CD14-positive monocyte (primary cell): ENCODE measurements around the gene OR5B12. TPM values are rescaled to one million over a fixed set of nuclear protein-coding genes. Genes with fewer than 3 reads are reported as not detected.
"Not testable (repeated sequence)": the region's sequence is repeated elsewhere in the genome, so short reads cannot be mapped to it uniquely, and the experiment has no call there.

Experiments
- DNase-seq, 3 donors: peaks; one replicate each; pipeline ENCODE4 v3.0.0-alpha.2; 2011 to 2022
- H2AFZ ChIP-seq: 2 replicates; pipeline ENCODE4 v1.6.0; 2012; ENCODE audit warnings: mild to moderate bottlenecking, low read depth, low read length, inconsistent platforms; ENCODE audit not compliant: insufficient read depth, poor library complexity, severe bottlenecking
- H3K27ac ChIP-seq, 2 donors: 1 replicate in 1 of 2; 2 replicates in 1 of 2; pipeline ENCODE4 v1.5.1; 2012 to 2013; ENCODE audit warnings: low read length in 2 of 2, control low read depth in 1 of 2, inconsistent platforms in 1 of 2, low read depth in 1 of 2, mild to moderate bottlenecking in 1 of 2
- H3K27me3 ChIP-seq, 2 donors: one replicate each; pipeline versions ENCODE4 v1.6.0 to v1.6.1; 2011 to 2013; ENCODE audit warnings: low read length in 2 of 2; ENCODE audit not compliant: control insufficient read depth in 2 of 2, insufficient read depth in 2 of 2
- H3K36me3 ChIP-seq, 2 donors: replicated peaks in 1 of 2; 1 replicate in 1 of 2; 2 replicates in 1 of 2; pipeline versions ENCODE4 v1.5.1 to v1.6.1; 2012 to 2013; ENCODE audit warnings: low read length in 2 of 2, control low read depth in 1 of 2, inconsistent platforms in 1 of 2, mild to moderate bottlenecking in 1 of 2; ENCODE audit not compliant: insufficient read depth in 2 of 2, control insufficient read depth in 1 of 2
- H3K4me1 ChIP-seq, 2 donors: 1 replicate in 1 of 2; 2 replicates in 1 of 2; pipeline versions ENCODE4 v1.5.1 to v1.6.1; 2012 to 2013; ENCODE audit warnings: low read length in 2 of 2, control low read depth in 1 of 2, inconsistent platforms in 1 of 2, mild to moderate bottlenecking in 1 of 2, moderate library complexity in 1 of 2; ENCODE audit not compliant: insufficient read depth in 2 of 2, control insufficient read depth in 1 of 2
- H3K4me2 ChIP-seq: replicated peaks from 2 replicates; pipeline ENCODE3; 2012; ENCODE audit warnings: low read length, moderate library complexity, mild to moderate bottlenecking; ENCODE audit not compliant: poor library complexity, severe bottlenecking; ENCODE audit errors: extremely low read depth
- H3K4me3 ChIP-seq, 3 experiments: fragments of 200-600 bp in 1 of 3; sonication (generic) in 1 of 3; replicated peaks in 1 of 3; 1 replicate in 2 of 3; 2 replicates in 1 of 3; pipeline ENCODE4 v1.5.1; 2011 to 2013; ENCODE audit warnings: low read length in 3 of 3, mild to moderate bottlenecking in 3 of 3, control low read depth in 2 of 3, low read depth in 2 of 3, inconsistent platforms in 1 of 3, moderate library complexity in 1 of 3
- H3K79me2 ChIP-seq: 2 replicates; pipeline ENCODE4 v1.6.0; 2012; ENCODE audit warnings: mild to moderate bottlenecking, control low read depth, inconsistent platforms, low read length, moderate library complexity; ENCODE audit not compliant: insufficient read depth
- H3K9ac ChIP-seq: 2 replicates; pipeline ENCODE4 v1.6.0; 2017; ENCODE audit warnings: low read length, mild to moderate bottlenecking; ENCODE audit not compliant: insufficient read depth, poor library complexity, severe bottlenecking
- H3K9me3 ChIP-seq, 2 donors: replicated peaks in 1 of 2; 1 replicate in 1 of 2; 2 replicates in 1 of 2; pipeline versions ENCODE4 v1.5.1 to v1.6.1; 2012 to 2013; ENCODE audit warnings: low read length in 2 of 2, control low read depth in 1 of 2; ENCODE audit not compliant: control insufficient read depth in 1 of 2, insufficient read depth in 1 of 2
- H4K20me1 ChIP-seq: 2 replicates; pipeline ENCODE4 v1.6.0; 2012; ENCODE audit warnings: mild to moderate bottlenecking, low read length, control low read depth, moderate library complexity; ENCODE audit not compliant: insufficient read depth
- H3K27ac Mint-ChIP-seq, 7 donors: one replicate each; pipeline ENCODE4 v1.8.0; 2020; ENCODE audit warnings: mild to moderate bottlenecking in 7 of 7, mixed read lengths in 7 of 7, moderate library complexity in 6 of 7, inconsistent platforms in 2 of 7
- H3K27me3 Mint-ChIP-seq, 3 donors: one replicate each; pipeline ENCODE4 v1.8.0; 2021 to 2022; ENCODE audit warnings: low read depth in 3 of 3, mild to moderate bottlenecking in 3 of 3, mixed read lengths in 3 of 3, moderate library complexity in 3 of 3, inconsistent platforms in 1 of 3
- H3K36me3 Mint-ChIP-seq, 2 donors: one replicate each; pipeline ENCODE4 v1.8.0; 2020; ENCODE audit warnings: mixed read lengths in 2 of 2, inconsistent platforms in 1 of 2, mild to moderate bottlenecking in 1 of 2
- H3K4me1 Mint-ChIP-seq: one replicate; pipeline ENCODE4 v1.8.0; 2020; ENCODE audit warnings: mild to moderate bottlenecking, mixed read lengths
- H3K4me3 Mint-ChIP-seq, 2 donors: one replicate each; pipeline ENCODE4 v1.8.0; 2020; ENCODE audit warnings: mild to moderate bottlenecking in 2 of 2, mixed read lengths in 2 of 2, moderate library complexity in 1 of 2
- H3K9me3 Mint-ChIP-seq, 7 donors: one replicate each; pipeline ENCODE4 v1.8.0; 2020 to 2022; ENCODE audit warnings: mixed read lengths in 7 of 7, mild to moderate bottlenecking in 6 of 7, moderate library complexity in 6 of 7, inconsistent platforms in 2 of 7
- CTCF ChIP-seq: fragments of 200-600 bp; IDR thresholded peaks from one replicate; pipeline ENCODE4 v1.8.0; 2022; ENCODE audit warnings: antibody characterized with exemption, mild to moderate bottlenecking
- WGBS: methylation state at CpG from one replicate; pipeline ENCODE4 v1.1.5; 2013; ENCODE audit warnings: missing lambda C conversion rate; ENCODE audit not compliant: insufficient coverage; 5-methylcytosine and 5-hydroxymethylcytosine counted together
- intact Hi-C, 2 donors: fragments of 100-400 bp; cut with micrococcal nuclease; formaldehyde crosslinking; loops; one replicate each; pipeline versions ENCODE4 v1.15.0 to v1.15.1; 2023
- polyA plus RNA-seq, 3 donors: library from polyadenylated mRNA; depleted of rRNA in 1 of 3; unstranded in 2 of 3; stranded (reverse) in 1 of 3; fragments of 300-500 nt in 2 of 3; fragments of >200 nt in 1 of 3; fragmentation: Illumina TruSeq in 2 of 3; gene quantifications; 1 replicate in 2 of 3; 2 replicates in 1 of 3; pipeline ENCODE4 v1.2.3, GENCODE V29; 2012 to 2021

OR5B12 gene
- polyA plus RNA-seq, 3 donors: not detected

- Mint-ChIP-seq H3K4me1 (no peaks in the 10 kb centered on the region), H3K4me3 (no peak within 1 kb of the TSS), H3K36me3 (no peaks in the 10 kb centered on the region), H3K27me3 (peaks cover 0 to 5% (median 1%) of the 10 kb centered on the region in 3 donors), H3K27ac (no peak within 1 kb of the TSS), H3K9me3 (peaks cover 0 to 5% (median 3%) of the 10 kb centered on the region in 7 donors)
- intact Hi-C loops: no loop called here
- H3K27me3 ChIP-seq: no peaks in the 10 kb centered on the region
- no peak for TF ChIP-seq CTCF
- no peaks in the 10 kb centered on the region for H3K9me3 ChIP-seq
- no peak within 1 kb of the TSS for H2AFZ ChIP-seq
- no peaks in the 10 kb centered on the region for H3K79me2 ChIP-seq
- H3K9ac ChIP-seq: no peak within 1 kb of the TSS
- H3K27ac ChIP-seq: no peak within 1 kb of the TSS
- 79% methylated on average over 3 of the region's 3 CpGs for WGBS
- H4K20me1 ChIP-seq: no peaks in the 10 kb centered on the region
- no peaks in the 10 kb centered on the region for H3K36me3 ChIP-seq
- H3K4me3 ChIP-seq: no peak within 1 kb of the TSS
- H3K4me2 ChIP-seq: no peak within 1 kb of the TSS
- DNase-seq: no peak
- no peaks in the 10 kb centered on the region for H3K4me1 ChIP-seq
Observed at GRCh38 chr11:58428021-58428420, 14.0 kb downstream of the OR5B12 start, which contains the start of gene OR5B2. Gene OR5B2 (minus strand): TSS chr11:58428121. CDS start chr11:58423261, 4,860 bp downstream.

- Histone ChIP-seq H3K27me3 (no peaks in the 10 kb centered on the region), H3K36me3 (no peaks in the 10 kb centered on the region), H3K4me1 (no peaks in the 10 kb centered on the region), H3K27ac (no peak within 1 kb of the TSS), H3K4me2 (no peak within 1 kb of the TSS), H4K20me1 (no peaks in the 10 kb centered on the region), H3K4me3 (no peak within 1 kb of the TSS), H2AFZ (no peak within 1 kb of the TSS), H3K9ac (no peak within 1 kb of the TSS), H3K9me3 (peaks cover 5 to 7% of the 10 kb centered on the region in 2 donors), H3K79me2 (no peaks in the 10 kb centered on the region)
- no peak within 1 kb of the TSS for H3K4me3 Mint-ChIP-seq
- DNase-seq: no peak
- TF ChIP-seq CTCF: no peak
- H3K4me1 Mint-ChIP-seq: no peaks in the 10 kb centered on the region
- no peak within 1 kb of the TSS for H3K27ac Mint-ChIP-seq
- no CpG with 5 or more reads among the region's 1 CpG for WGBS
- no peaks in the 10 kb centered on the region for H3K36me3 Mint-ChIP-seq
- no peaks in the 10 kb centered on the region for H3K27me3 Mint-ChIP-seq
- intact Hi-C loops: no loop called here
- peaks cover 6 to 15% (median 9%) of the 10 kb centered on the region in 7 donors for H3K9me3 Mint-ChIP-seq
Observed at GRCh38 chr11:58406774-58407173, 35.3 kb downstream of the OR5B12 start, which contains the start of gene OR5B3. Gene OR5B3 (minus strand): TSS chr11:58406874. CDS start chr11:58403409, 3,465 bp downstream.

- H3K9me3 ChIP-seq, H3K4me3 ChIP-seq, H3K4me2 ChIP-seq, intact Hi-C loops, DNase-seq, H3K36me3 ChIP-seq, H3K4me3 Mint-ChIP-seq, H3K27ac ChIP-seq, H3K4me1 Mint-ChIP-seq, H3K27me3 ChIP-seq, H3K9ac ChIP-seq, H3K9me3 Mint-ChIP-seq, H3K79me2 ChIP-seq, H2AFZ ChIP-seq, H4K20me1 ChIP-seq, H3K36me3 Mint-ChIP-seq, H3K27me3 Mint-ChIP-seq, H3K27ac Mint-ChIP-seq, H3K4me1 ChIP-seq: not testable (repeated sequence)
- WGBS: no CpG with 5 or more reads among the region's 2 CpGs
Observed at GRCh38 chr11:58399622-58400021, 42.4 kb downstream of the OR5B12 start.
